HEK293 (cell line): ENCODE measurements around the gene FAM83C.

Experiments used
- ZNF223 ChIP-seq: fragments of 450-650 bp; formaldehyde crosslinking; IDR thresholded peaks from 2 replicates; pipeline ENCODE4 v1.5.1; 2016; ENCODE audit warnings: missing biosample characterization, missing genetic modification characterization
- ZNF416 ChIP-seq: fragments of 450-650 bp; formaldehyde crosslinking; IDR thresholded peaks from 2 replicates; pipeline ENCODE4 v1.5.1; 2016; ENCODE audit warnings: missing biosample characterization, missing genetic modification characterization
- ZNF843 ChIP-seq: fragments of 450-650 bp; formaldehyde crosslinking; IDR thresholded peaks from 2 replicates; pipeline ENCODE4 v1.5.1; 2016; ENCODE audit warnings: missing biosample characterization, missing genetic modification characterization
- TF ChIP-seq, protein P1 (sequence below): fragments of 450-650 bp; formaldehyde crosslinking; optimal IDR thresholded peaks from 2 replicates; pipeline ENCODE3; 2016; ENCODE audit warnings: missing biosample characterization, mild to moderate bottlenecking, missing genetic modification characterization
- TF ChIP-seq, protein P2 (sequence below): sonication (generic); formaldehyde crosslinking; IDR thresholded peaks from 2 replicates; pipeline ENCODE4 v1.8.1; 2022; ENCODE audit warnings: mild to moderate bottlenecking, moderate library complexity, missing genetic modification reagents

DNA sequence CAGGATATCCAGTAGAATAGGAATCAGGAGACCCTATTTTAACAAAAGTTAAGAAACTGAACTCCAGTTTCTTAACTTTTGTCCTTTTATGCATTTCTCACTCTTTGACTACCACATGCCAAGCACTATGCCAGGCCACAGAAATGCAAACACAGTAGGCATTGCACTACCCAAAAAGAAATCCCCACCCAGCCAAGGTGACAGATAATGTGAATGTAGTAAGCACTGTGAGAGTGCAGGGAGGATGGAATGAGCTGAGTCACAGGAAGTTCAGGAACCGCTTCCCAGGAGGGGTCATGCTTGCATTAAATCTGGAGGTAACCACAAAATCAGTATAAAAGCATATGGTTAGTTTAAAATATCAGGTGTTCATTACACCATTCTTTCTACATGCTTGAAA, 20.1 kb upstream of the FAM83C start:
- TF ChIP-seq, protein P1, sequence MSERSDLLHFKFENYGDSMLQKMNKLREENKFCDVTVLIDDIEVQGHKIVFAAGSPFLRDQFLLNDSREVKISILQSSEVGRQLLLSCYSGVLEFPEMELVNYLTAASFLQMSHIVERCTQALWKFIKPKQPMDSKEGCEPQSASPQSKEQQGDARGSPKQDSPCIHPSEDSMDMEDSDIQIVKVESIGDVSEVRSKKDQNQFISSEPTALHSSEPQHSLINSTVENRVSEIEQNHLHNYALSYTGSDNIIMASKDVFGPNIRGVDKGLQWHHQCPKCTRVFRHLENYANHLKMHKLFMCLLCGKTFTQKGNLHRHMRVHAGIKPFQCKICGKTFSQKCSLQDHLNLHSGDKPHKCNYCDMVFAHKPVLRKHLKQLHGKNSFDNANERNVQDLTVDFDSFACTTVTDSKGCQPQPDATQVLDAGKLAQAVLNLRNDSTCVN (tag by site-specific recombination), result no peak
- TF ChIP-seq ZNF223 (tag by site-specific recombination) (no peak), ZNF416 (tag by site-specific recombination) (no peak), ZNF843 (tag by site-specific recombination) (no peak)
- TF ChIP-seq, protein P2, sequence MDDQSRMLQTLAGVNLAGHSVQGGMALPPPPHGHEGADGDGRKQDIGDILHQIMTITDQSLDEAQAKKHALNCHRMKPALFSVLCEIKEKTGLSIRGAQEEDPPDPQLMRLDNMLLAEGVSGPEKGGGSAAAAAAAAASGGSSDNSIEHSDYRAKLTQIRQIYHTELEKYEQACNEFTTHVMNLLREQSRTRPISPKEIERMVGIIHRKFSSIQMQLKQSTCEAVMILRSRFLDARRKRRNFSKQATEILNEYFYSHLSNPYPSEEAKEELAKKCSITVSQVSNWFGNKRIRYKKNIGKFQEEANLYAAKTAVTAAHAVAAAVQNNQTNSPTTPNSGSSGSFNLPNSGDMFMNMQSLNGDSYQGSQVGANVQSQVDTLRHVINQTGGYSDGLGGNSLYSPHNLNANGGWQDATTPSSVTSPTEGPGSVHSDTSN, result no peak
